ENCODE measurements around the gene CELA2B.

GRCh38 chr1:15508700-15509487, 33.0 kb downstream of the CELA2B start:
- no peak for TF ChIP-seq EZH2 (IDR thresholded peaks at IDR 0.05; ENCODE audit: low read depth, low read length, severe bottlenecking)
- no peak for TF ChIP-seq RXRA (IDR thresholded peaks at IDR 0.05; ENCODE audit: insufficient read depth, low read depth, low read length)
- TF ChIP-seq CTCF (IDR thresholded peaks at IDR 0.05; ENCODE audit: control extremely low read depth in 1 of 3, insufficient read depth in 1 of 3, low read depth in 1 of 3, low read length in 3 of 3), result no peak
- TF ChIP-seq POLR2A (IDR thresholded peaks at IDR 0.05; ENCODE audit: control extremely low read depth in 1 of 2, low read depth in 2 of 2, low read length in 2 of 2), result peak in 1 of 2 experiments; percentile 64; a peak in 2 of 3 replicates
- no peak for TF ChIP-seq PHF8 (conservative IDR thresholded peaks at IDR 0.05; ENCODE audit: low read depth, low read length)
- TF ChIP-seq SIN3A (conservative IDR thresholded peaks at IDR 0.05 in 1 of 2, IDR thresholded peaks at IDR 0.05 in 1 of 2; ENCODE audit: low read depth in 1 of 2, low read length in 2 of 2), result 0 out of 4 replicates have a peak, but pooled peaks of 1 of the 2 experiments have one; percentile 36
- peak; percentile 73; the same call in 1 of the 2 replicates for TF ChIP-seq SP1 (IDR thresholded peaks at IDR 0.05; ENCODE audit: low read depth, low read length)
- no peak for TF ChIP-seq GTF2F1 (IDR thresholded peaks at IDR 0.05; ENCODE audit: borderline replicate concordance, low read depth, low read length)
- peak; percentile 76 for TF ChIP-seq YY1 (IDR thresholded peaks at IDR 0.05; ENCODE audit: low read depth, low read length)
- TF ChIP-seq E2F6 (IDR thresholded peaks at IDR 0.05), result no peak
- TF ChIP-seq BACH1 (IDR thresholded peaks at IDR 0.05; ENCODE audit: low read length), result peak; percentile 48; the same call in 1 of the 2 replicates
- TF ChIP-seq FOSL1 (IDR thresholded peaks at IDR 0.05; ENCODE audit: insufficient read depth, low read depth, low read length), result no peak
- TF ChIP-seq RFX5 (IDR thresholded peaks at IDR 0.05; ENCODE audit: borderline replicate concordance, low read depth, low read length), result no peak
- no peak for TF ChIP-seq KDM5A (IDR thresholded peaks at IDR 0.05; ENCODE audit: low read length)

All from H1 (cell line).